Measurements from ENCODE around the gene ALK. TPM values are rescaled to one million over a fixed set of nuclear protein-coding genes. Genes with fewer than 3 reads are reported as not detected.

The ALK gene
- total RNA-seq, 6 donors from 2014 or later, result 0.17 to 2.1 (median 0.35) TPM

DNA sequence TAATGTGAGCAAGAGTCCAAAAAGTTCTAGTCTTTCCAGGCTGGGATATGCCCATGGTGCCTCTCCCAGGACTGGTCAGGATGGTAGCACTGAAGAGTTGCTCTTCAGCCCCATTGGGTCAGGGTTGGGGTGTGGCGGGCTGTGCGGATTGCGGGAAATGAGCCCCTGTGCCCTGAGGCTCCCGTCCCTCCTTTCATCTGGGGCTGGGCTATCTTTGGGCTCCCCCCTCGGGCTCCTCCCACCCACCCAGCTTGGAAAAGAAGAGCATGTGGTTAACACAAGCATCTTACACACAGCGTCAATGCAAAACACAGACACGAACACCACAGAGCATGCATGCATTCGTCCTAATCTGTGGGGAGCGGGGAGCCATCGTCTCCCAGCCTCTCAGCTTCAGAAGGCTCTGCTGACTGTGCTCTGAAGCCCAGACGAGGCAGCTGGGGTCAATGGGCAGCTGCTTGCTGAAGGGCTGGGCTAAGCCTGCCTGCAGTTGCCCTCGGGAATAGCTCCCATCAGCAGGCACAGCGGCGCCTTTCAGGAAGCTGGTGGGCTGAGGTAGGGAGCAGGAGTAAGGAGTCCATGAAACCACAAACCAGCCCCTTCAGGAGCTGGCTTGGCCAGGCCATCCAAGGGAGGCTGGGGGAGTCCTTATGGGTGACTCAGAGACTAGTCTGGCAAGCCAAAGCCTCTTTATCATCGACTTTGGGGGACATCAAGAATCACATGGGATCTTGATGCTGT lies 693.3 kb downstream of the ALK start:
- TF ChIP-seq POLR2AphosphoS5 (IDR thresholded peaks at IDR 0.05) (no peak), EP300 (IDR thresholded peaks at IDR 0.05) (no peak), POLR2A (IDR thresholded peaks at IDR 0.05) (no peak)
- TF ChIP-seq, protein P1, sequence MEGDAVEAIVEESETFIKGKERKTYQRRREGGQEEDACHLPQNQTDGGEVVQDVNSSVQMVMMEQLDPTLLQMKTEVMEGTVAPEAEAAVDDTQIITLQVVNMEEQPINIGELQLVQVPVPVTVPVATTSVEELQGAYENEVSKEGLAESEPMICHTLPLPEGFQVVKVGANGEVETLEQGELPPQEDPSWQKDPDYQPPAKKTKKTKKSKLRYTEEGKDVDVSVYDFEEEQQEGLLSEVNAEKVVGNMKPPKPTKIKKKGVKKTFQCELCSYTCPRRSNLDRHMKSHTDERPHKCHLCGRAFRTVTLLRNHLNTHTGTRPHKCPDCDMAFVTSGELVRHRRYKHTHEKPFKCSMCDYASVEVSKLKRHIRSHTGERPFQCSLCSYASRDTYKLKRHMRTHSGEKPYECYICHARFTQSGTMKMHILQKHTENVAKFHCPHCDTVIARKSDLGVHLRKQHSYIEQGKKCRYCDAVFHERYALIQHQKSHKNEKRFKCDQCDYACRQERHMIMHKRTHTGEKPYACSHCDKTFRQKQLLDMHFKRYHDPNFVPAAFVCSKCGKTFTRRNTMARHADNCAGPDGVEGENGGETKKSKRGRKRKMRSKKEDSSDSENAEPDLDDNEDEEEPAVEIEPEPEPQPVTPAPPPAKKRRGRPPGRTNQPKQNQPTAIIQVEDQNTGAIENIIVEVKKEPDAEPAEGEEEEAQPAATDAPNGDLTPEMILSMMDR (IDR thresholded peaks at IDR 0.05), result no peak
- H3K27me3 ChIP-seq, result no peaks in the 10 kb centered on the region

DNA sequence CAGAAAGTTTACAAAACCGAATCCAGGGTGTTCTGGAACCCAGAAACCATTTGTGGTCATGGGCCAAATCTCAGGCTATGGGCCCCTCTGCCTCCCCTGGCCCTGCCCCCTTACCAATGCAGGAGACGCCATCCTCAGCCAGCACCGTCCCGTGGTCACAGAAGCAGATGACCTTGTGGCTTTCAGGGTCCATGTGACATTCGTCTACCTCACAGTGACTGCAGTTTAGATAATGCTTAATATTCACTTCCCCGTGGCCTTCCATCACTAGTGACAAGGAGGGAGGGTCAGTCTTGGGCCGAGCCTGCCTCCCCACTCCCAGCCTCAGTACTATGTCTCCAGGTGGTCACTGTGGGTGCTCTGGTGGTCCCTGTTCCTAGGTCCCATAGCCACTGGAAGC lies 694.6 kb downstream of the ALK start:
- Histone ChIP-seq H3K27ac (no peak overlapping the region), H3K4me3 (no peak overlapping the region), H3K9me3 (no peaks in the 10 kb centered on the region), H3K4me1 (no peaks in the 10 kb centered on the region), H3K27me3 (no peaks in the 10 kb centered on the region), H3K36me3 (no peaks in the 10 kb centered on the region)
- TF ChIP-seq EP300 (IDR thresholded peaks at IDR 0.05) (no peak), POLR2A (IDR thresholded peaks at IDR 0.05) (no peak), POLR2AphosphoS5 (IDR thresholded peaks at IDR 0.05) (no peak)
- TF ChIP-seq, protein P1 (IDR thresholded peaks at IDR 0.05), result no peak
- ATAC-seq (ENCODE audit: low FRiP score in 2 of 2), result no peak
- DNase-seq, result no peak
- 58 to 61% methylated on average over 7 of the region's 7 CpGs for WGBS, 2 donors

More for the DNA sequence above, 693.3 kb downstream of the ALK start:
- H3K4me3 ChIP-seq, result no peak overlapping the region
- 57 to 61% methylated on average over 12 to 15 of the region's 15 CpGs for WGBS, 2 donors
- no peaks in the 10 kb centered on the region for H3K36me3 ChIP-seq
- no peaks in the 10 kb centered on the region for H3K4me1 ChIP-seq
- no peaks in the 10 kb centered on the region for H3K9me3 ChIP-seq
- H3K27ac ChIP-seq, result no peak overlapping the region
- ATAC-seq (ENCODE audit: low FRiP score in 2 of 2) (no peak), DNase-seq (no peak)

DNA sequence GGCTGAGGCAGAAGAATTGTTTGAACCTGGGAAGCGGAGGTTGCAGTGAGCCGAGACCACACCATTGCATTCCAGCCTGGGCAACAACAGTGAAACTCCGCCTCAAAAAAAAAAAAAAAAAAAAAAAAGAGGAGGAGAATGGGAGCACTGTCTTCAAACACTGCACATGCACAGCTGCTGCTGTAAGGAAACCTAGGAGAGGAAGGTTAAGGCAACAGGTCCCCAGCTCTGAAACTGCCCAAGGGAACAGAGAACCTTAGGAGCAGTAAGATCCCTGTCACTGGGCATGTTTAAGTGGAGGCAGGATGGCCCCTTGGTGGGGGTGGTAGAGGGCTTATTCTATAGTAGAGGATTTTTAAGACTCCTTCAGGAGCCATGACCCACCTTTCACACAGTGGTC lies 695.0 kb downstream of the ALK start:
- Histone ChIP-seq H3K4me3 (no peak overlapping the region), H3K27ac (no peak overlapping the region), H3K36me3 (no peaks in the 10 kb centered on the region), H3K27me3 (no peaks in the 10 kb centered on the region), H3K4me1 (no peaks in the 10 kb centered on the region), H3K9me3 (no peaks in the 10 kb centered on the region)
- ATAC-seq (ENCODE audit: low FRiP score in 2 of 2) (no peak), DNase-seq (no peak)
- 73 to 90% methylated on average over 3 of the region's 3 CpGs for WGBS, 2 donors
- no peak for TF ChIP-seq POLR2AphosphoS5 (IDR thresholded peaks at IDR 0.05)
- TF ChIP-seq POLR2A (IDR thresholded peaks at IDR 0.05), result no peak
- TF ChIP-seq EP300 (IDR thresholded peaks at IDR 0.05), result no peak
- TF ChIP-seq, protein P1 (IDR thresholded peaks at IDR 0.05), result no peak

DNA sequence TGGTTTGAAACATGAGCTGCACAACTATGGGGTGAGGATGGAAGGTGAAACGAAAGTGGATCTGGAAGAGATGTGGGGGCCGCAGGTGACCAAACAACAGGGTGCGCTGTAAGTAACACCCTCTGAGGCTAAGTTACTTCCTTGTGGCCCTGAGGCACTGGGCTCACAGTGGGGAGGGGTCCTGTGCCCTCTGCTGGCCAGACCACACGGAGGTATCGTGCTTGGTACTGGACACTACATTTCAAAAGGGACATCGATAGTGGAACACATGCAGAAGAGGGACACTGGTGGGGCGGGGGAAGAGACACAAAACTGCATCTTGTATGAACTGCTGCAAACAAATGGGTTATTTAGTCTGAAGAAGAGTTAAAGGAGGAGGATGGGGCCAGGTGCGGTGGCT lies 695.6 kb downstream of the ALK start:
- ATAC-seq (ENCODE audit: low FRiP score in 2 of 2) (no peak), DNase-seq (no peak)
- Histone ChIP-seq H3K4me3 (no peak overlapping the region), H3K27me3 (no peaks in the 10 kb centered on the region), H3K4me1 (no peaks in the 10 kb centered on the region), H3K9me3 (no peaks in the 10 kb centered on the region), H3K27ac (no peak overlapping the region), H3K36me3 (no peaks in the 10 kb centered on the region)
- no peak for TF ChIP-seq EP300 (IDR thresholded peaks at IDR 0.05)
- no peak for TF ChIP-seq POLR2AphosphoS5 (IDR thresholded peaks at IDR 0.05)
- TF ChIP-seq POLR2A (IDR thresholded peaks at IDR 0.05), result no peak
- TF ChIP-seq, protein P1 (IDR thresholded peaks at IDR 0.05), result no peak
- WGBS, 2 donors, result 82 to 83% methylated on average over 8 of the region's 8 CpGs
